Activated naive CD4-positive, alpha-beta T cell treated with Interleukin-2 at 50 U/mL for 16 hours (primary cell): ENCODE data around the gene ARHGAP15.

Experiments
- DNase-seq: peaks from one replicate; pipeline ENCODE4 v3.0.0-alpha.2; 2020

ARHGAP15 gene

DNA sequence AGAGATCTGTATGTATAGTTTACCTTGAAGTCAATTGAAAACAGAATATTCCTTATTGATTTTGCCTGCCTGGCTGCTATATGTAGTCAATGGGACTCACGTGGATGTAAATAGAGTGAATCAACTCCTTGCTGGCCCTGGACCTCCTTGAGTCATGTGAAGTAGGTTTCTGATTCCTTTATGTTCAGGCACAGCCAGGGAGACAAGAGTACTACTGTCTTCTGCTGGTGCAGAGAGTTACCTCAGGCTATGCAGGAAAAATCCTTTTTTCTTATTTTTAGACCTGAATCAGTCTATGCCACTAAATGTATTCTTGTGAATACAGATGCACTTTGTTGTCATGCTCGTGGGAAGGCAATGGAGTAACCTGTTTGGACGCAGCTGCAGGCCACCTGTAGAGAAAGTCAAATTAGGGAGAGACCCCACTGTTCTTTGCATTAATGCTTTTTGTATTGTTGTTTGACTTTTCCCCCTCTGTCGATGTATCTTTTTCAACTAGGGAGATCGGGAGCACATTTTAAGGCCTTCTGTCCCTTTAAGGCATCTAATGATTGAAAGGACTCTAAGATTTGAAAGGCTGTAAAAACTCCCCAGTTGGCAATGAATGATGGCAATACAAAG, 473.9 kb downstream of the ARHGAP15 start:
- DNase-seq: no peak

- no peak for DNase-seq
Measured at GRCh38 chr2:143603846-143604565, 474.8 kb downstream of the ARHGAP15 start.

- no peak for DNase-seq
Measured at GRCh38 chr2:143604566-143604959, 475.3 kb downstream of the ARHGAP15 start.

- DNase-seq: no peak
Measured at GRCh38 chr2:143607231-143608062, 478.2 kb downstream of the ARHGAP15 start.

DNA sequence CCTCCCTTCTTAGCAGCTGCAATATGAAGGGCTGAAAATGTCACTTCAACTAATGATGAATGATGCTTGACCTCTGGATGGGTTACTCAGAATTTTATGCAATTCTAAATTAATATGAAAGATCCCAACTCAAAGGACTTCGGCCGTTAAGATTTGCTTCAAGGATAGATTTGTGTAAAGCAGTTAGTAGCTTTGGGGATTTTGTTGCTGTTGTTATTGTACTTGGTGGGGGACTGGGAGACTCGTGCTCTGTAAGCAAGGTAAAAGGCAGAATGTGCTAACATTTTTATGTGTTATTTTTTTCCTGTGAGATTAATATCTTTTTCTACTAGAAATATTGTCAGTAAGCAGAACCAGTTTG, 478.8 kb downstream of the ARHGAP15 start:
- DNase-seq: no peak

GRCh38 chr2:143608758-143609157, 479.5 kb downstream of the ARHGAP15 start:
- no peak for DNase-seq

DNA sequence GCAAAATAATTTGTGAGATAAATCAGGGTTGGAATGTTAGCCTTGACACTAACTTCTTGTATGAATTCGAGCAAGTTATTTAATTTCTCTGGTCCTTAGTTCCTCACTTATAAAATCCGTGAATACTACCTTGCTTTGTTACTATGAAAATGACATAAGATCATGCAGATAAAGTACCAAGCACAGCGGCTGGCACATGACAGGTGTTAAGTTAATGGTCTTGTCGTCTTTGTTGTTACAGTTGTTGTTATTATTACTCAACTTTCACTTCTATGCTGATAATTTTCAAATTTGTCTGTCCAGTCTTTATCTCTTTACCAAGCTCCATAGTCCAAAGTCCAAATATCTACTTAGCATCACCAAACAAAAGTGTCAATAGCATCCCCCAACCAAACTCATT, 482.1 kb downstream of the ARHGAP15 start:
- DNase-seq: no peak

DNA sequence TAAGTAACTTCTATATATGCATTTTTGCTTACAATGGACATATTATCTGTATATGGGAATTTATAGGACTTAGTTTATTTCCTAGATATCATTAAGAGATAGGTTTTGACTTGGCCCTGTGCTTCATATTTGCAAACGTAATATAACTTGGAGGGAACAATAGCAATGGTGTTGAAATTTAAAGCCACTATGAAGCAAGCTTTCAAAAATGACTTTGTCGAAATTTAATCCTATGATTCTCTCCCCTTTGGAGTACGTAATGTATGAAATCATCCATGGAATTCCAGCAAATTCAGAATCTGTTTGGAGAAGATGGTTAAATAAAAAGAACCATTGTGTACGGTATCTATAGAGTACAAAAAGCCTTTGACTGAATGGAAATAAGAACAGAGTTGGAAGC, 486.3 kb downstream of the ARHGAP15 start:
- no peak for DNase-seq

DNA sequence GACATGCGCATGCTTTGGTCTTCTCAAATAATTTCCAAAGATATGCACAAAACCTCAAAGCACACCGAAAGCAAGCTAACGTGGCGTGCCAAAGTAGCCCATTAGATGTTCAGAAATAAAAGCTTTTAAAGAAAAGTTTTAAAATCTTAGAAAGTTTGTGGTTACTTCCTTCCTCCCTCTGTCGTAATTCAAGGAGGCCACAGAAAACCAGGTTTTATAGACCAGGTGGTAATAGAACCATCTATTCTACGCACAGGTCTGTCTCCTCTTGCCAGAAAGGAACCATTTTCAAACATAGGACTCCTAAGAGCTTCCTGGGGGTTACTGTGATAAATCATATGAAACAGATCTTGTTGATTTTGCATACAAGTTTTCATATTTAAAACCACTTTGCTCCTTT, 487.2 kb downstream of the ARHGAP15 start:
- no peak for DNase-seq

DNA sequence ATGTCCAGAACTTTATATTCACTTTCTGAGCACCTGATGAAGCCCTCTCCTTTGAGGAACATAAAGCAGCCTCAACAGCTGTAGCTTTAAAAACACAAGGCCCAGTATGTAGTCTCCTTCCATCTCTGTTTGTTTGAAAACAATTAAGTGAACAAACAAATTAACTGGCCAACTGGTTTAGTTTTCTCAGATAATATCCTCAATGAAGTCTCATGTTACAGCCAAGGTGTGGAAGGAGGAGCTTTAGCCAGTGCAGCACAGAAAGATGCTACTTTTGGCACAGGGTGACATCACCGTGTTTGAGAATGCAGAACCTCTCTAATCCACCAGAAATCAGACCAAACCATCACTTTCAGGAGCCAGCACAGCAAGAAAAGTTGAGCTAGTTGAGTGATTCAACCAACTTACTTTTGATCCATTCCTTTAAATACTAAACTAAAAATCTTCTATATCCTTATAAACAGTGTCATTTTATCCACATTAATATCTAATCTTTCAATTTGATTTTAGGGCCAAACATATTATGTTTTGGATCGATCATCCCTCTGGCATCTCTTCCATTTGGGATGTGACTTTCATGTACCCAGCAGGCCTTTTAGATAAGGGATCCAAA, 488.7 kb downstream of the ARHGAP15 start:
- no peak for DNase-seq

- DNase-seq: no peak
Measured at GRCh38 chr2:143622106-143622505, 492.9 kb downstream of the ARHGAP15 start.

DNA sequence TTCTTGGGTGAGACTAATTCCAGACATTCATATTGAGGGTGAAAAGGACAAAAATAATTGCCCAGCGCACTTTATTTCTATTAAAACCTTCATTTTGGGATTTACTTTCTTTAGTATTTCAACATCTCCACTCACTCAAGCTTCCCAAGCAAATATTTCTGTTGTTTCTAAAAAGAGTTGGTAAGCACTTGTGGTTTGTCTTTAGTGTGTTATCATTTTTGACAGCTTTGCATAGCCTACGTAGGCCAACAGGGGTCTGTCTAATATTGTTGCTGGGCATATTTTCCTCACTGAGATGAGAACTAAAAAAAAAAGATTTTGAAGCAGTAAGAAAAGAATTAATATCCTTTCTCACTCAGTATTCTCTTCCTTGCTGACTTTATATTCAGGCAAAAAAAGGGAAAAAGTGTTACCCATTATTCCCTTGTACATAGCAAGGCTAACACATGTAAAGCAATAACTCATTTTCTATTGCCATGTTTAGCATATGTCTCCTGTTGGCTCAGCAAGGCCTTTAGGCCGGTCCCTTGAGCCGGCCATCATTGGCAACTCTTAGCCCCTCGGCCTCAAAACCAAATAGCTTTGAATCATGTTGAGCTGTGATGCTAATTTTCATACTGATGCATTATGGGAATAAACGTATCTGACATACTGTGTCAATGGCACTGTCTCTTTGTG, 494.2 kb downstream of the ARHGAP15 start:
- no peak for DNase-seq

DNA sequence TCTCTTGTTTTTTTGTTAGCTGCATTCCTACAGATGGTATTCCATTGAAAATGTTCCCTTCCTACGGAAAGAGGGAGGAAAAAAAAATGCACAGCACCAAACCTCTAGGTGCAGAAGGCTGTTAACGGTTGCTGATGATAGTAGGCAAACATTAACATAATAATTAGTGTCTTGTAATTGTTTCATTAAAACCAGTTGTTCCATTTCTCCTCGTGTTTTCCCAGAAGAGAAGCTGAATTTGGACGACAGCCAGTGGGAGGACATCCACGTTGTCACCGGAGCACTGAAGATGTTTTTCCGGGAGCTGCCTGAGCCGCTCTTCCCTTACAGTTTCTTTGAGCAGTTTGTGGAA, 494.7 kb downstream of the ARHGAP15 start:
- no peak for DNase-seq

DNA sequence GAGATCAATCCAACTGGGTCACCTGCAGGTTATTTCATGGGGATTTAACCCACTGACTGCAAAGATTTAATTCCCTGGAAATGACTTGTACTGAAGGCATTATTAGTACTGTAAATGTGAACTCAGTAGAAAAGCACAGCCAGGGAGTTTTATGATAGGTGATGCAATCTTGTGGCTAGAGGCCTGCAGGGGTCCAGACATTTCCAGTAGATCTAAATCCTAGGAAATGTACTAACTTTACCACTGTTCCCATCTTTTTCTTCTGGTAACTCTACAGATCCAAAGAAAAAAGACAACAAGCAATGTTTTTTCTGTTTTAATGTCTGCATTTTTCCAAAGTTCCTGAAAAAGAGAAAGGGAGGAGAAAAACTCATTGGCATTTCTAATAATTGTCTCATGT, 500.1 kb downstream of the ARHGAP15 start:
- DNase-seq: no peak

- no peak for DNase-seq
Measured at GRCh38 chr2:143632751-143633374, 503.6 kb downstream of the ARHGAP15 start.

DNA sequence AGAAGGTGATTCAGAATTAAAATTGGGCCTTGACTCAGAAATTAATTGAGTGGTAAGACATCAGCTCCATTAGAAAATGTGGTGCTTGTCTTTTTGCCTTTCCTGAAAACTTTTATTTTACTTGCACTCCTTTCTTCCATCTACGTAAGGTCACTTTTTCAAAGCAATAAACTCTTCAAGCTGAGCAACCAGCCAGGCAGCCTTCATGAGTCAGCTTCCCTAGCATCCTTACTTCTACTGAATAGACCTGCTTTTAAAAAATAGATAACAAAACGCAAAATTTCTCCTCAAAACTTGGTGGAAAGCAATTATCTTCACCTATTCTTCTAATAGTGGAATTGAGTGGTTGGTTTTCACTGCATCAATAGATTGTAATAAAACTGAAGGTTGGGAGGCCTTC, 504.2 kb downstream of the ARHGAP15 start:
- no peak for DNase-seq

- DNase-seq: no peak
Measured at GRCh38 chr2:143635302-143635701, 506.1 kb downstream of the ARHGAP15 start.

DNA sequence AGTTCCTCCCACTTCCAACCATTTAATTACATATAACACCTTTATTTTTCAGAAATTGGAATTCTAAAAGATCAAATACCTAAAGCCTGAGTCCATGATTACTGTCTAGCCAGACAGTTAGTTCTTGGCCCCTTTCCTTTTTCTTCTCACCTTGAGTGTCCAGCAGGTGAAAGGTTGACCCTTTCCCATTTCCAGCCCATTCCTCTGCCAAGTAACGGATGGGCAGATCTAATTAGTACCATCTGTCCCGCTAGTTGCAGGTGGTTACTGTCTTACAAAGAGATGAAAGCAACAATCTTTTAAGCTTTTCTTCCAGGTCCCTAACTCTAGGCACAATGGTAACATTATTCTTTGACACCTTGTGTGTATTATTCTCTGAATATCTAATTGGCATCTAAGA, 506.7 kb downstream of the ARHGAP15 start:
- DNase-seq: no peak

DNA sequence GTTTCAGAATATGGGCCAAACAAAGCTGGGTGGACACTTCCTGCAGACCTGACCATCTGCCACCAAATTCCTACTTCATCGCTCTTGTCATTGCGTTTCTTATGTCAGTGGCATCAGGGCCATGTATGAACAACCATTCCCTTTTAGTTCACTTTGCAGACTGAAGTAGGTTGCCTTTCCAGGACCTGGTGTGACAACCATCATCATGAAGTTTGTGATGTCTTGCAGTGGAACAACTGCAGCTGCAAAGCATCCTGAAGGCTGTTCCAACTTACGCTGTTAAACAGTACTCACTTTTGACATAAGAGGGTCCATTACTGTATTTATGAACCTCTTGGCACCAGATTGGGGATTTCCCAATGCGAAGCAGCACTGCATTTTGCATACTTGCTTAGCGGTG, 511.6 kb downstream of the ARHGAP15 start:
- DNase-seq: no peak

DNA sequence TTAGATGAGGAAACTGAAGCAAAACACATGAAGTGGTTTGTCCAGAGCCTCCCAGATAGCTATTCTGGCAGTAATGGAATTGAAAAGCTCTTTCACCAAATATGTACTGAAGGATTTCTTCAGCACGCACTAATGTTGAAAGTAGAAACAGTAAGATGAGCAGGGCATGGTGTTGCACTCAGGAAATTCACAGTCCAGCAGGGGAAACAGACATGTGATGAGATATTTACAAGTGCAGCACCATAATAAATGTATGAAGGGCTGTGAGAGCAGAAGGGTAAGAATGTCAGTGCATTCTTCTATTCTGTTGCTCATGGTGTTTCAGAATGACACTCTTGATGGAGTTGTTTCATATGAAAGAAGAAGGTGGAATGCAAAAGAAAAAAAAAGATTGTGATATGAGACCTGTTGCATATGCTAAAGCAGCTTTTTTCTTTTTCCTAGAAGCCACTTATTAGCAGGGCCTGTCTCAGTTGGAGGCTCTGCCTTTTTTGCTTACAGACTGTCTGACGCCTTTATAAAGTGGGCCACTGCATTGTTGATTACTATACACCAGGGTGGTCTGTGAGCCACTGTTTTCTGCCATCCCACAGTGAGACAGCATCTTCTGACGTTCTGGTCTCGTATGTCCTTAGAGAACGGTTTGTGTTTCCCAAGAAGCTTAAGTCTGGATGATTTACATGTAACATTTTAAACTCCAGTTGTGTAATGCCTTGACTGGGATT, 516.9 kb downstream of the ARHGAP15 start:
- DNase-seq: no peak

GRCh38 chr2:143649226-143649740, 520.1 kb downstream of the ARHGAP15 start:
- no peak for DNase-seq

- DNase-seq: no peak
Measured at GRCh38 chr2:143652692-143653091, 523.5 kb downstream of the ARHGAP15 start.
